ENCODE data around the gene XXYLT1.

Gene XXYLT1

DNA sequence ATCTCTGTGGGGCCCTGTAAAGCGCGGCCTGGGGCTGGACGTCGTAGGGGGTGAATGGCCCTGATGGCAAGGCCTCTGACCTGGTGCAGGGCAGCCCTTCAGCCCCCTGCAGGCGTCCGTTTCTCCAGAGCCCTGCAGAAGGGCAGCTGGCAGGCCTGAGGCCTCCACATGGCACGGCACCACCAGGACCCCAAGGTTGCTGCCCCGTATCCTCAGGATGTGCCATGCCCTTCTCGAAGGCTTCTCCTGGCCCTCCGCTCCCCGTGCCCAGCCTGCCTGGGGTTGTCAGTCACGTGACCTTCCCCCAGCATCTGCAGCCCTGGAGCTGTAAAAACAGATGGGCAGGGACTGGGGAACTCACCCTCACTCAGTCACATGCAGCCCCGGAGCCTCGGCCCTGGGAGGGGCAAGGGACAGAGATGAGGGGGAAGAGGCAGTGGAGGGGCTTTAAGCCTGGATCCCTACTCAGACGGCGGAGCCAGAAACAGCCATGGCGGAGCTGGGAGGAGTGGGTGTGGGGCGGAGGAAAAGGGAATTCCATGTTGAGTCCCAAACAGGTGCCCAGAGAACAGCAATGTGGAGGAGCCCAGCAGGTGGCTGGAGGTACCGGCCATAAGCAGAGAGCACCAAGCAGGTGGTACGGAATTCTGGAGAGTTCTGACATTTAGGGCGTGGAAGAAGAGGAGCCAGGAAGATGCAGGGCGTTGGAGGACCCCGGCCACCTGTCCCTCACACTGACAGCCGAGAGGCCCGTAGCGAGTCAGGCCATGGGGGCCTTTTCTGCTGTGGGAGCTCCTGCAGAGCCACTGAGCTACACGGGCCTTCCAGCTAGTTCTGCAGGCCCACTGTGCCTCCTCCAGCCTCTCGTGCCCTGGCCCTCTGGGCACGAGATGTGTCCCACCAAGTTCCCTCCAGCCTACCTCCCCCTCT lies 193.1 kb downstream of the XXYLT1 start:
- DNase-seq (ENCODE audit: low spot score) = no peak

DNA sequence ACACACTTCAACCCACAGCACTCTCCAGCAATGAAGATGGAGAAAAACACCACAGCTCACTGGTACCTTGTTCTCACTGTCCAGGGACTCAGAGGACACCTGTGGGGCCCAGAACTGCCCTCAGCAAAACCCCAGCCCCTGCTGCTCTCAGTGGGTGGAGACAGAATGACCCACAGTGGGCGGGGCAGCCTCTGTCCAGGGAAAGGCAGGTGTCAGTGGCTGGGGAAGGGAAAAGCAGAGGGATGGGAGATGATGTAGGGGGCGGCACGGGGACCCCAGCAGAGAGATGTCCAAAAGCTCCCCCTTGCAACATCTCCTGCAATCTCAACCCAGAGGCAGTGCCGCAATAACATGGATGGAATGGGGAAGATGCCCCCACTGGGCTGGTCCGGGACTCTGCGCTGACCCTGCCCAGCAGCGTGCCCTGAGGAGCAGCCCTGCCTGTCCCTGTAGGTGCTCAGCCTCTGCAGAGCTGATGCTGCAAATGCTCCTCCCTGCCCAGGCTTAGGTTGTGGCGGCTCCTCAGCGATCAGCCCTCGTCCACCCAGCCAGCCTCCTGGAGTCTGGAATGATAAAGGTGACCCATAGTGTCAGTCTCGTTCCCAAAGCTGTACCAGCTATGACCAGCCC lies 193.9 kb downstream of the XXYLT1 start:
- no peak for DNase-seq (ENCODE audit: low spot score)

DNA sequence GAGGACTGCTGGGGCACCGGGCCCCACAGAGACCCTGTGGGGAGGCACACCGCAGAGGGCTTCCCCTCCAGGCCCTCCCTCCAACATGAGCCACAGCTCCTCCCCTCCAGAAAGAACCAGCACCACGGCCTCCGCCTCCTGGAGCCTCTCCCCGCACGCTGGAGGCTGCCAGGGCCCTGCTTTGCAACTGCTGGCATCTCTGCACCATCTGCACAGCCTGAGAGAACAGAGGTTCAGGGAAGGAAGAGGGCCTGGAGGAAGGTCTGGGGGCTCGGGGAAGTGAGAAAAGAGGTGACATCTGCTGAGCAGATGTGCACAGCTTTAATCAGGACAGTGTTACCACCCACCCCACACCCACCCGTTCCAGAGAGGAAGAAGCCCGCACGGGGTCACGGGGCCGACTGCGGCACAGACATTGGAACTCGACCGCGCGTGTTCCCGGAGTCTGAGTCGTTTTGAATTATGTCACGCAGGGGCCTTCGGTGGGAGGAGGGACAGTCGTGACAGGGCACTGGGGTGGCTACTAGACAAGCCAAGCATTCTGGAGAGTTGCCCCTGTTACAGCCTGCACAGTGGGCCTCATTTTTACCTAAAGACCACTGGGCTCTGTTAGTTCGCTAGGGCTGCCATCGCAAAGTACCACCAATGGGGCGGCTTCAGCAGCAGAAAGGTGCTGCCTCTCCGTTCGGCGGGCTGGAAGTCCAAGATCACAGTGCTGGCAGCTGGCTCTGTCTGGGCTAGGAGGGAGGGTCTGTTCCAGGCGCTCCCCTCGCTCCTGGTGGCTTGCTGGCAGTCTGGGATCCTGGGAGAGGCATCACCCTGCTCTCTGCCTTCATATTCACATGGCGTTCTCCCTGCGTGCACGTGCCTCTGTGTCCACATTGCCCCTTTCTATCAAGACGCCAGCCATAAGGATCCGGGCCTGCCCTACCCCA lies 194.8 kb downstream of the XXYLT1 start:
- no peak for DNase-seq (ENCODE audit: low spot score)

DNA sequence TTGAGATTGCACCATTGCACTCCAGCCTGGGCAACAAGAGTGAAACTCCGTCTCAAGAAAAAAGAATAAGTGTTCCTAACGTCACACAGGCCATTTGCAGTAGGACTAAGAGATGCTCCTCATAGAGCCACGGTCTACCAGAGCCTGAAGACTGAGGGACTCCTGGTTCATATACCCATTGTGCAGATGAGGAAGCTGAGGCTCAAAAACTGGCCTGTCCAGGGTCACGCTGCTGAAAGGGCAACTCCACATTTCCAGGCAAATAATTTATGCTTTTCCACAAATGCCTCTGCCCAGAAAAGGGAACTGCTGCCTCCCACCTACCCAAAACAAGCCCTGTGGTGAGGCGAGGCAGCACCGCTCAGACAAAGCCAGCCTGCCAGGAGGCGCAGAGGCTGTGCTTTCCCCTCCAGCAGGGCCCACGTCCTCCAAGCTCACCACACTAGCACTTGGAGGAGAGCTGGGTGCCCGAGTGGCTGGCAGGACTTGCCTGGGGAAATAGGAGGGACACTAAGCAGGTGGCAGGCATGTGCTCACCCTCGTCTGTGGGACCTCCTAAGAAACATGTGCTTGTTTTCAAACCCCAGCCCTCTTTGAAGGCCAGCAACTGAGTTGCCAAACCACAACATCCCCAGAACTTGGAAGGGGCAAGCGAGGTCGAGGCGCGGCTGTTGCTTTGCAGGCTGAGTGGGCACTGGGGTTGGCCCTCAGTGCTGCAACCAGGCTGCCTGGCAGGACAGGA lies 195.6 kb downstream of the XXYLT1 start:
- no peak for DNase-seq (ENCODE audit: low spot score)

DNA sequence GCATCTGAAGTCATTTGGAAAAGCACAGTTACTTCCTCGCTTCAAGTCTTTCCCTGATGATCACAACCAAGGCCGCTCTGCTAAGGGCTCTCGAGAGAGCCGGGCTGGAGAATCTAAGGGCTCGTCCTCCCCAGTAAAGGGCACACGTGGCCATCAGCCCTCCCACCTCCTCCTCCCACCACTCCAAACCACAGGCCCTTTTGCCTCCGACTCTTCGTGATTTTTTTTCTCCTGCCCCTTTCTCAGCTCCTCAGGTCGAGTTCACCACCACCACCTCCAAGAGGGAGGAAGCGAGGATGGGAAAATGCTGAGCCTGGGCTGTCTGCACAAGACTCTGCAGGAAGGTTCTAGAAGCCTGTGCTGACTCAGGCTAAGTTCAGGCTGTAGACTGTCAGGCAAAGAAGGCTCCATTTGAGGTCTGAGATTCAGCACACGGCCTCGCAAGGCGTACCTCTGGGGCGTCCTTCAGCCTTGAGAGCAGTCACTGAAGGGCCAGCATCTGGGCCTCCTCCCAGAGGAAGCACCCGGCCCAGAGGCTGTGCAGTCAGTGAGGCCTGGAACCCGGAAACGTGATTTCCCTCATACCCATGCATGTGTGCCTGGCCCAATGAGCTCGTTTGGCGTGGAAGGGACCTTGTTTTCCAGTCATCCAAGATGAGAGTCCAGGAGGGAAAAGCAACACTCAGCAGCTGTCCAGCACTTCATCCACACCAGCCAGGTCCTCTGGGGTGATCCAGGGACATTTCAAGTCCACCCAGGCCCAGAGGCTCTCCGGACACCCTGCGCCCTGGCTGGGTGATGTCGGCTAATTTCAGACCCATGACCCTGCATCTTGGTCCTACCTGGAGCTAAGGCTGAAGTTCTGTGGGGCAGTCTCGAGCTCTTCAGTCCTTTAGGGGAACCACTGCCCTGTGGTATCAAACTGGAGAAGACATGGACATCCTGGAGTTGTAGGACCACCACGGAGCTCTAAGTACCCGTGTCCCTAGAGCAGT lies 196.8 kb downstream of the XXYLT1 start:
- no peak for DNase-seq (ENCODE audit: low spot score)

DNA sequence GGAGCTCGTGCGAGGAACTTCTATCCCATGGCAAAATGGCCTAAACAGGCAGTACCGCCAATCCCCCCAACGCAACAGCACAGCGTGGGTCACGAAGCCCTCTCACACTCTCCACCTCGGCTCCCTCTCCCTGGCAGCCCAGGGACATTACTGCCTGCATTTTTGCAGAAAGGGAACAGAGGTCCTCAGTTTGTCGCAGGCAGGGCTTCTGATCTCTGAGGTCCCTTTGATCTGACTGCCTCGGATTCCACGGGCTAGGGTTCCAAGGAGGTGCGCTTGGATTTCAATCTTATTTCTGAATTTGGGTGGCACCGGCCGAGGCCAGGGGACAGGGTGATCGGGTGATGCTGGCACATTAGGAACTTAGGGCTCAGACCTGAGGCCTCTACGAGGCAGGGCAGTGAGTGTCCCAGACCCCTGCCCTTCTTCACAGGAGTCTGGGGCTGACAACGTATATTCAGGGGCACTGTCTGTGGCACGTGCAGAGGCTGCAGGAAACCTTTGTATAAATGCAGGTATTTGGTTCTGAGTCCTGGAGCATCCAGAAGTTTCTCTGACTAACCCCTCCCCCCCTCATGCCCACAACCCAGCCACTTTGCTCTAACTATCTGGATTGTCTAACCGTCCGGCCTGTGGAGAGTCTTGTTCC lies 197.9 kb downstream of the XXYLT1 start:
- DNase-seq (ENCODE audit: low spot score) = no peak

DNA sequence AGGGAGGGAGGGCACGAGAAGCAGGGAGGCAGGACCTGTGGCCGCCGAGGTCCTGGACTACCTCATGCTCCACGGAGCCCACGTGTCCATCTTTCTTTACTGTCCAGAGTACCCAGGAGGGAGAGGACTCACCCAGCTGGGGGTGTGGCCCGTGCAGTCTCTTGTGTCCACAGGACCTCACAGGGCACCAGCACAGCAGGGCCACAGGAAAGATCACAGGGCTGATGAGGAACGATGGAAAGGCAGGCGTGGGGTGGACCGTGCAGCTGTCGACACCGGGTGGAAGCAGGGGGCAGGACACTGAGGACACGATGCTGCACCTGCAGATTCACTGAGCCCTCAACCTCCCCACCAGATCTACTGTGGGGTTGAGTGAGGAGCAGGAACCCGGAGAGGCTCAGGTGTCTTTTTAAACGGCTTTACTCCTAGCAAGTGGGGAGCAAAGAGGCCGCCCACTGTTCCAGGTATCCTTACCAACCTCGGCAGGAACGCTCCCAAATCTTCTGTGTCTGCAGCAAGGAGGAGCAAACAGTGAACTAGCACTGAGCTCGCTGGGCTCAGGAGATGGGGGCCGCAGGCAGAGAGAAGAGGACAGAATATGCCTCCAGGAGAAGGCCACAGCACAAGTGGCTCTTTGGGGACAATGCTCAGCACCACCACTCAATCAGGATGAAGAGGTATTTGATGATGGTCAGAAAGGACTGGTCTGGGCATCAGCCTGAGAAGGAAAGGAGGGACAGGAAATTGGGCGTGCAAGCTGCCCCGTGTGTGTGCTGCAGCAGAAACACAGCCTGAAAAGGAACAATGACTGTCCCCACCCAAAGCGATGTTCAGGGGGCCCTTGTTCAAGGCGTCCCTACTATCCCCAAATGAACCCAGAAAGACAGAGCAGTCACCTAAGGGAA lies 198.8 kb downstream of the XXYLT1 start:
- DNase-seq (ENCODE audit: low spot score) = no peak

DNA sequence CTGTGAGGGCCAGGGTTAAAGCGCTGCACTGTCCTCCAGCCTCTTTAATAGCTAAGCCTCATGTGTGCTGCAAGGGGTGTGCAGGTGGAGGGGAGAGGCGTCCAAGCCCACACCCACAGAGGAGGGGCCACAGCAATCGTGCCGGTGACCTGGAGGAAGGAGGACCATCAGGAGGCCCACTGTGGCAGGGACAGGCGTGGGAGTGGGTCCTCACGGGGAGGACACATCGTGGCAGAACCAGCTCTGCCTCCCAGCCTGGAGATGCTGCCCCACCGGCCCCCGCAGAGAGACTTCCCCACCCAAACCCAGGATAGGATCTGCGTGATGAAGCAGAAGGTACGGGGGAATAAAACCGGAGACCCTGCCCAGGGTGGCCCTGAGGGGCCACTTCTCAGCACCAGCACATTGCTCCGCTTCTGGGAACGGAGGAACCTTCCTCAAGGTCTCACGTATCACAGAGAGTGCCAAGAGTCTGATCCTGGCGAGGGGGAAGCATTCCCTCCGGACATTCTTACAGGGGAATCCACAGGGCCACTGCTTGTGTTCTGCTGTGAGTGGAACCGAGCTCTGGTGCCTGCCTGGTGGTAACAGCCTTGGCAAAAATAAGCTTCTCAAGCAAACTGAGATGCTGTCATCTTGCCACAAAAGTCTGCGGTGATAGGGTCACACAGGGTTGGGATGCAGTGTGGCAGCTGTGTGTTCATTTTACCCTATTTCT lies 199.8 kb downstream of the XXYLT1 start:
- no peak for DNase-seq (ENCODE audit: low spot score)

DNA sequence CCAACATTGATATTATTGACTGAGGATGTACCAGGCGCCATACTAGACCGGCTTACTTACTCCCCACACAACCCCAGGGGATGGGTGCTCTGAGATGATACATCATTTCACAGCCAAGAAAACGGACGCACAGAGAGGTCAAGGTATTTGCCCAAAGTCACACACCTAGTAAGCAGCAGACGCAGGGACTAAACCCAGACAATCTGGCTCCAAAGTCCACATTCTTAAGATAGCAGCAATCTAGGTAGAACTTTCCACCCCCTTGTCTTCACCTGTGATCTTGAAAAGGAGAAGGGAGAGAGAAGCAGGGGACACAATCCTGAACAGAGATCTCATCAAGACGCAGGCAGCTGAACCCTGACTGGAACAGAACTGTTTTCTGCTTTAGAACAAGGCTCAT lies 200.6 kb downstream of the XXYLT1 start:
- DNase-seq (ENCODE audit: low spot score) = no peak

DNA sequence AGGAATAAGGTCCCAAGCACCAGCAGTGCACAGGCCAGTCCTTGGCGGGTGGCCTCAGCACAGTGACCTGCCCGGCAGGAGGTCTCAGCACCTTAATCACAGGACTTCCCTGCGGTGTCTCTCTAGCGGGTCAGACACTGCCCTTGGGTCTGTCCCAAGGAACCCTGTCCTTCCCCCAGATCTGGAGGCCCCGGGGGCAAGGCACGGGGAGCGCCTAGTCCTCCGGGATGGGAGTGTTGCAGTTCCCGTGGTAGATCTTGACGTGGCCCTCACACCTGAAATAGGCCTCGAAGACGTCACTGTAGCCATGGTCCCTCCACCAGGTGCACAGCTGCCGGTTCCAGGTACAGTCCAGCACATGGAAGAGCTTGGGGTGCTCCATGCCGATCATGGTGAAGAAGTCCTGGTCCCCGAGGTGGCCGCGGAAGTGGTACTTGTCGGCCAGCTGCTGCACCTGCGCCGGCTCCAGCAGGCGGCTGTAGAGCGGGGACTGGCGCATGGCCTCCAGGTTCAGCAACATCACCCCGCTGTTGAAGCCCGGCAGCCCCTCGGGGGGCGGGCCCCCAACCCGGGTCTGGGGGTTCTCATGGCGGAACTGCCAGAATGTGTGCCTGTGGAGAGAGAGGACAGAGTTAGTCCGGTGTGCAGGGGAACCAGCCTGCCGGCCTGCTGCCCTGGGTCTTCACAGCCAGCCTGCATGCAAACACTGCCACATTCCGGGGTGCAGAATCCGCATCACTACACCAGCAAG lies 201.3 kb downstream of the XXYLT1 start:
- no peak for DNase-seq (ENCODE audit: low spot score)

DNA sequence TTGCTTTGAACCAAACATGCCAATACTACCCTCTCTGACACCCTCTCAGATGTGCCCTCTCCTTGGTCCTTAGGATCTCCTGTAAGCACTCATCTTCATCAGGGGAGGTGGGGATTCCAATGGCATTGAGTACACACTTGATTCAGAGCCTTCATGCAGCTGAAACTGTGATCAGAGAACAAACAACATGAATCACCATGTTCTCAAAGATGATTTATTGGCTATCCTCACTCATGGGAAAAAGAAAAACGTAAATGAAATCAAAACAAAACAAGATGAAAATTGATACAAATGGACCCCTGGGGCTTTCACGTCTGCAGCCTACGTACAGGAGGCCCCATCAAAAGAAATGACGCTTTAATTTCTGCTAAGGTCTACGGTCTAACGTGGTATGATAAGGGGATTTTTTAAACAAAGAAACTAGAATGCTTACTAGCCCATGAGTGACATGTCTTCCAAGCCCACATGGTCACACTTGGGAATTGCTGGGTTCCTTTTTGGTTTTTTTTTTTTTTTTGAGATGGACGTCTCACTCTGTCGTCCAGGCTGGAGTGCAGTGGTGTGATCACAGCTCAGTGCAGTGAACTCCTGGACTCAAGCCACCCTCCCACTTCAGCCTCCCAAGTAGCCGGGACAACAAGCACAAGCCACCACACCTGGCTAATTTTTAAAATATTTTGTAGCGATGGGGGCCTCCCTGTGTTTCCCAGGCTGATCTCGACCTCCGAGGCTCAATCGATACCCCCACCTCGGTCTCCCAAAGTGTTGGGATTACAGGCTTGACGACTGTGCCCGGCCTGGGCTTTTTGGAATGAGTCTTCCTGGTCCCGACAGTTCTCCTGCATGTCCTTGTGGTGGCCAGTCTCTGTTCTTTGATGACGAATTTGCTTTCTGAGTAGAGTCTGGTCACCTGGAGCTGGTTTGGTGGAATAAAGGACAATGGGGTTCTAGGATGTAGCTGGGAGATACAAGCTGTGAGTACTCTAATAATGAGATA lies 202.6 kb downstream of the XXYLT1 start:
- no peak for DNase-seq (ENCODE audit: low spot score)

DNA sequence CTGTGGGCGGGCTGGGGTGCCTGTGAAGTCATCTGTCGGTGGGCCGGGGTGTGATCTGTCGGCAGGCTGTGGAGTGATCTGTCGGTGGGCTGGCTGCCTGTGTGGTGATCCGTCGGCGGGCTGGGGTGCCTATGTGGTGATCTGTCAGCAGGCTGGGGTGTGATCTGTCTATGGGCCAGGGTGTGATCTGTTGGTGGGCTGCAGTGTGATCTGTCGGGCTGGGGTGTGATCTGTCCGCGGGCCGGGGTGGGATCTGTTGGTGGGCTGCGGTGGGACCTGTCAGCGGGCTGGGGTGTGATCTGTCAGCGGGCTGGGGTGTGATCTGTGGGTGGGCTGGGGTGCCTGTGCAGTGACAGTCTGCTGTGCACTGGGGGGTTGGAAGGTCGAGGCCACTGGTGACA lies 204.5 kb downstream of the XXYLT1 start:
- no peak for DNase-seq (ENCODE audit: low spot score)

DNA sequence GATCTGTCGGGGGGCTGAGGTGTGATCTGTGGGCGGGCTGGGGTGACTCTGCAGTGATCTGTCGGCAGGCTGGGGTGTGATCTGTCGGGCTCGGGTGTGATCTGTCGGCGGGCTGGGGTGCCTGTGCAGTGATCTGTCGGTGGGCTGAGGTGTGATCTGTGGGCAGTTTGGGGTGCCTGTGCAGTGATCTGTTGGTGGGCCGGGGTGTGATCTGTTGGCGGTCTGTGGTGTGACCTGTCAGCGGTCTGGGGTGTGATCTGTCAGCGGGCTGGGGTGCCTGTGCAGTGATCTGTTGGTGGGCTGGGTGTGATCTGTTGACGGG lies 205.1 kb downstream of the XXYLT1 start:
- no peak for DNase-seq (ENCODE audit: low spot score)

DNA sequence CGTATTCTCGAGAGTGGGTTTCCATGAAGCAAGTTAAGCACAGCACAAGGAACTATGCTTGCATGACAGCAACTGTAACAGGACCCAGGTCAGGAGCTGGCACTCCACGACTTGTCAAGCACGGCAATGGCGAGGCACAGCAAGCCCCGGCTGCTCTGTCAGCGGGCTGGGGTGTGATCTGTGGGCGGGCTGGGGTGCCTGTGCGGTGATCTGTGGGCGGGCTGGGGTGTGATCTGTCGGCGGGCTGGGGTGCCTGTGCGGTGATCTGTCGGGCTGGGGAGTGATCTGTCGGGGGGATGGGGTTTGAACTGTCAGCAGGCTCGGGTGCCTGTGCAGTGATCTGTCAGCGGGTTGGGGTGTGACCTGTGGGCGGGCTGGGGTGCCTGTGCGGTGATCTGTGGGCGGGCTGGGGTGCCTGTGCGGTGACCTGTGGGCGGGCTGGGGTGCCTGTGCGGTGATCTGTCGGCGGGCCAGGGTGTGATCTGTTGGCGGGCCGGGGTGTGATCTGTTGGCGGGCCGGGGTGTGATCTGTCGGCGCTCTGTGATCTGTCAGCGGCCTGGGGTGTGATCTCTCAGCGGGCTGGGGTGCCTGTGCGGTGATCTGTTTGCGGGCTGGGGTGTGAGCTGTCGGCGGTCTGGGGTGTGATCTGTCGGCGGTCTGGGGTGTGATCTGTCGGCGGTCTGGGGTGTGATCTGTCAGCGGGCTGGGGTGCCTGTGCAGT lies 205.7 kb downstream of the XXYLT1 start:
- DNase-seq (ENCODE audit: low spot score) = no peak

DNA sequence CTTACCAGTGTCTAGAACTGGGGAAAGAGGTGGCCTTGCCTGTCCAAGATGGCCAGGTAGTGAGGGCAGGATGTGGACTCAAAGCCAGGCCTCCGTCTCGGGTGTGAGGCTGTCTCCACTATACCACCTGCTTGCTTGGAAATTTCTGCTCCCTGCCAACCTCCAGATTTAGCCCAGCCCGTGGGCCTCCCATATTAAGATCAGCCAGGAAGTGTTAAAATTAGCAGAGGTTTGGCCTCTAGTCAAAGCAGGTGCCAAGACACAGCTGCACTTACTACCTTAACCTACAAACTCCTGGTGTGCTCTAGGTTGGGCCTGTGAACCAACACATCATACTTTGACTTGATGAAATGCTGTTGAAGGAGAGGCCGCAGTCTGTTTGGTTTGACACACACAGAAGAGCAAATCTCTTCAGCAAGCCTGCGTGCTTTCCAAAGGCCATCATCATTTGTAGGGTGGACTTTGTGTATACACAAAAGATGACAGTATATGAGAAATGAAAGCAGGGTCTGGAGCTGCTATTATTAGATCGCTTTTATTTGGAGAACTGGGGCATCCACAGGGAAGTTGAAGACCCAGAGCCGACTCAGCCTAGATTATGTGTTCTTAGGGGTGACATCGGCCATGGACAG lies 206.5 kb downstream of the XXYLT1 start:
- no peak for DNase-seq (ENCODE audit: low spot score)

Data from globus pallidus (tissue), 1 donor.